ENCODE measurements around the gene ATP1A4.
"Not testable (repeated sequence)": the region's sequence is repeated elsewhere in the genome, so short reads cannot be mapped to it uniquely, and the experiment has no call there.

Gene ATP1A4

GRCh38 chr1:160107512-160107911 is 43.9 kb upstream of the ATP1A4 start:
- no peak overlapping the region for H3K4me3 ChIP-seq (ENCODE audit: low read depth, low read length)
- no peak for DNase-seq (ENCODE audit: low read depth, low spot score)
- TF ChIP-seq CTCF (IDR thresholded peaks at IDR 0.05; ENCODE audit: insufficient read depth, low read length, missing control alignments): no peak
- ChIA-PET CTCF (interaction anchor here (0.9 to 3.3 kb wide), 9 partner anchors 10 to 268 kb away, joined by 3 to 22 read pairs (median 10); no protein-coding TSS in a partner anchor), POLR2A (no interaction called here)

GRCh38 chr1:160108888-160109662 is 42.3 kb upstream of the ATP1A4 start:
- peak; percentile 35 for TF ChIP-seq CTCF (IDR thresholded peaks at IDR 0.05; ENCODE audit: insufficient read depth, low read length, missing control alignments)
- CTCF ChIA-PET: interaction anchor here (0.6 to 3.6 kb wide), 28 partner anchors 8 to 1062 kb away, joined by 3 to 28 read pairs (median 4); partner anchors contain the start of genes IGSF8 and PEA15
- DNase-seq (ENCODE audit: low read depth, low spot score): no peak
- POLR2A ChIA-PET: interaction anchor here (0.6 kb wide), 1 partner anchor 176 kb away, joined by 4 read pairs; the partner anchor contains the start of gene PEX19
- no peak overlapping the region for H3K4me3 ChIP-seq (ENCODE audit: low read depth, low read length)

GRCh38 chr1:160109686-160110085 is 41.7 kb upstream of the ATP1A4 start:
- TF ChIP-seq CTCF (IDR thresholded peaks at IDR 0.05; ENCODE audit: insufficient read depth, low read length, missing control alignments): no peak
- DNase-seq (ENCODE audit: low read depth, low spot score): no peak
- ChIA-PET POLR2A (no interaction called here), CTCF (interaction anchor here (0.6 to 3.6 kb wide), 21 partner anchors 8 to 1061 kb away, joined by 3 to 28 read pairs (median 4); partner anchors contain the start of genes IGSF8 and PEA15)
- H3K4me3 ChIP-seq (ENCODE audit: low read depth, low read length): no peak overlapping the region

- POLR2A ChIA-PET; DNase-seq (ENCODE audit: low read depth, low spot score); H3K4me3 ChIP-seq (ENCODE audit: low read depth, low read length): not testable (repeated sequence)
- CTCF ChIA-PET: interaction anchor here (1.6 to 3.6 kb wide), 4 partner anchors 10 to 26 kb away, joined by 4 to 28 read pairs (median 7); no protein-coding TSS in a partner anchor
Measured at GRCh38 chr1:160111462-160111861, 39.9 kb upstream of the ATP1A4 start.

- H3K4me3 ChIP-seq (ENCODE audit: low read depth, low read length): no peak overlapping the region
- no peak for DNase-seq (ENCODE audit: low read depth, low spot score)
- POLR2A ChIA-PET: no interaction called here
- TF ChIP-seq CTCF (IDR thresholded peaks at IDR 0.05; ENCODE audit: insufficient read depth, low read length, missing control alignments): no peak
- CTCF ChIA-PET: interaction anchor here (1.0 to 1.7 kb wide), 5 partner anchors 10 to 27 kb away, joined by 3 to 9 read pairs (median 4); no protein-coding TSS in a partner anchor
Measured at GRCh38 chr1:160112357-160112756, 39.0 kb upstream of the ATP1A4 start.

GRCh38 chr1:160113407-160113806 is 38.0 kb upstream of the ATP1A4 start:
- ChIA-PET CTCF (interaction anchor here (1.9 kb wide), 1 partner anchor 8 kb away, joined by 7 read pairs; no protein-coding TSS in a partner anchor), POLR2A (no interaction called here)
- TF ChIP-seq CTCF (IDR thresholded peaks at IDR 0.05; ENCODE audit: insufficient read depth, low read length, missing control alignments): no peak
- no peak for DNase-seq (ENCODE audit: low read depth, low spot score)
- no peak overlapping the region for H3K4me3 ChIP-seq (ENCODE audit: low read depth, low read length)

Measured in AG04449 (cell line).